HG03521 (cell line): Measurements from ENCODE around the gene PPIF.
A peak's percentile ranks its signal among the peaks of the same experiment; 100 is the strongest.
"Not testable (repeated sequence)": the region's sequence is repeated elsewhere in the genome, so short reads cannot be mapped to it uniquely, and the experiment has no call there.

Experiments used
- ATAC-seq: cut with Tn5 transposase; IDR thresholded peaks from one replicate; pipeline ENCODE4 v1.9.1; 2021; ENCODE audit warnings: mild to moderate bottlenecking, moderate library complexity; ENCODE audit not compliant: unreplicated experiment

The PPIF gene

GRCh38 chr10:79329529-79329928 lies 17.7 kb upstream of the PPIF start:
- no peak for ATAC-seq

GRCh38 chr10:79331226-79331625 lies 16.0 kb upstream of the PPIF start:
- ATAC-seq, result no peak

DNA sequence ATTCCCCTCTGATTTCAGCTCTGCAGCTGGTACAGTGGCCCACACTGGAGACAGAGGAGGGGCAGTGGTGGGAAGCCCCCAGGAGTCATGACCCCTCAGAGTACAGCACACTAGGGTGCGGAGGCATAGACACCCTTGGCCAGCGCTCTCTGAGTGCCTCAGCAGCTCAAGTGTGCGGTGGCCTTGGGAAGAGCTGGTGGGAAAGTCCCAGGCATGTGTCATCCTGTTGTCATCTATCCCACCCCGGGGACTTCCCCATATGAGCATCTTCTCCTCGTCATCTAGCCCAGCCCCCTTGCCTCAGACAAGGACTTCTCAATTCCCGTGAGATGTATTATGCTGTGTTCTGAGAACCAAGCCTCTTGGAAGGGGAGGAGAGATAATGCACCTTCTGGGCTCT lies 15.6 kb upstream of the PPIF start:
- peak; percentile 55 for ATAC-seq

DNA sequence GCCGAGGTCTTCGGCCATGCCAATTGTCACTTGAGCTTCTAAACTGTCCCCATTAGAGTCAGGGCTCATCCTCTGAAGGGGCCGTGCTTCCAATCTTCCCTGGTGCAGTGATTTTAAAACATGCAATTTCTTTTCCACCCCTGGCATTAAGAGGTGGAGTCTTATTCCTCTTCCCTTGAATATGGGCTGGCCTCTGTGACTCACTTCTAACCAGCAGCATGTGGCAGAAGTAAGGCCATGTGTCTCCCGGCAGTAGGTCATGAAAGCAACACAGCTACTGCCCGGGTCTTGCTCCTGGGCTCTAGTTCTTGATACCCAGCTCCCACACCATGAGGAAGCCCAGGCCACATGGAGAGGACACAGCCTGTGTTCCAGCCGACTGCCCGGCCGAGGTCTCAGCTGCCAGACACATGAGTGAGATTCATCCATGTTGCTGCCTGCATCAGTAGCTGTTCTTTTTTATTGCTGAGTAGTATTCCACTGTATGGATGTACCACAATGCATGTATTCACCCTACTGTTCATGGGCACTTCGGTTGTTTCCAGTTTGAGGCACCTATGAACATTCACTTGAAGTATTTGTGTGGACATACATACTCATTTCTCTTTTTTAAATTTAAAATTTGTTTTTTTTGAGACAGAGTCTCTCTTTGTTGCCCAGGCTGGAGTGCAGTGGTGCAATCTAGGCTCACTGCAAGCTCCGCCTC lies 14.5 kb upstream of the PPIF start:
- not testable (repeated sequence) for ATAC-seq

GRCh38 chr10:79333513-79333912 lies 13.8 kb upstream of the PPIF start:
- ATAC-seq, result no peak

DNA sequence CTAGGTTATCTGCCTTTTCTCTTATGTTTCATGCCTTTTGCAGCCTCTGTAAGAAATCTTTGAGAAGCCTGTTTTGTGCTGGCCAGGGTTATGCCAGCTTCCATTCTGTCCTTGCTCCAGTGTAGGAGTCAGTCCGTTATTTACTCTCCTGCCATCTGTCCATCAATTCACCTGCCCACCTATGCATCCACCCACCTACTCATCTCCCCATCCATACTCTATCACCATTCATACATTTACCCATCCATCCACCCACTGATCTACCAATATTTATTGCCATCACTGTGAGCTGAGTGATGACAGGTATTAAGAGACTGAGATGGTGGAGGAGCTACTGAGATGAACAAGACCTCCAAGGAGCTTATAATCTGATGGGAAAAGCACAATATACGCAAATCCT lies 12.7 kb upstream of the PPIF start:
- no peak for ATAC-seq

GRCh38 chr10:79335094-79335469 lies 12.2 kb upstream of the PPIF start:
- no peak for ATAC-seq

DNA sequence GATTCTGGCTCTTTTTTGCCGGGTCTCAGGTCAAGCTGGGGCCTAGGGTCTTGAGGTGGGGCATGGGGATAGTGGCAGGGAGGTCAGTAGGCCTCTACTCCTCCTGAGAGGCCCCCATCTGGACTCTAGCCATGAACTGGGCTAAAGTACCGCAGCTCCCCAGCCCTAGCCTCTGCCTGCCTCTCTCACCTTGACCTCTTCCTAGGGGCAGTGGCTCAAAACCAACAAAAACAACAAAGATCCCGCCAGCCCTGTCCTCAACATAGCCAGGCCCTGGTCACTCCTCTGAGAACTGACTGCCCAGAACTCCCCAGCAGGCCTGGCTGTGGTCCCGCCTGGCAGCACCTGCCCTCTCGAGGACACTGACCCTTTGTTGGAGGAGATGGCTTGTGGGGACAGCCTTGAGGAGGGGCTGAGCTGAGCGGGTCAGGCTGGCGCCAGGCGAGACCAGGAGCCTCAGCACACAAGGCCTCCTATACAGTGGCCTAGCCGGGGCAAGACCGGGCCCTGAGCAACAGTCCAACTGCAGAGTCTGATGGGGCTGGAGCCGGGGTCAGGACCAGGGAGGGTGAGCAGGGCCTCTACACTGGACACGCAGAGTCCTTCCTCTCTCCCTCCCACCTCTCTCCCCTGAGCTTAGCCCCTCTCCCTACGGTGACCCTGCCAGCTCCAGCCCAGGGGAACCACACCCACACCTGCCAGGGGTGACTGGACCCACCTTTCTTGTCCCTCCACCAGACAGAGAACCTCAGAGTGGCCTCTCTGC lies 11.6 kb upstream of the PPIF start:
- no peak for ATAC-seq

GRCh38 chr10:79336276-79336675 lies 11.0 kb upstream of the PPIF start:
- ATAC-seq, result no peak

DNA sequence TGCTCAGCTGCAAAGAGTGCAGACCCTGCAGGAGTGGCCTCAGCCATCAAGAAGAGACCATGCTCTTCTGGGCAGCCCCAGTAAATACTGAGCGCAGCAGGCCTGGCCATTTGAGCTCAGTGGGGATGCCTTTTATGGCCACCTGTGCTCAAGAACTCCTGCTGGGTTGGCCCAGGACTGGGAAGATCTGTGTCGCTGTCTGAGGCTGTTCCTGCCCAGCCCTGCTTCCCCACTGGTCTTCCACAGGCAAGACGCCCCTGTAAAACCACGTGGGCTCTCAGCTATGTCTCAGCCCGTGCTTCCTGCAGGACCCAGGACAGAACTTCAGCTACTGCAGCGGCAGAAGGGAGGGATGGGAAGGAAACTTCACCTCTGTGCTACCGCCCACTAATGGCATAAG lies 10.5 kb upstream of the PPIF start:
- ATAC-seq, result no peak

DNA sequence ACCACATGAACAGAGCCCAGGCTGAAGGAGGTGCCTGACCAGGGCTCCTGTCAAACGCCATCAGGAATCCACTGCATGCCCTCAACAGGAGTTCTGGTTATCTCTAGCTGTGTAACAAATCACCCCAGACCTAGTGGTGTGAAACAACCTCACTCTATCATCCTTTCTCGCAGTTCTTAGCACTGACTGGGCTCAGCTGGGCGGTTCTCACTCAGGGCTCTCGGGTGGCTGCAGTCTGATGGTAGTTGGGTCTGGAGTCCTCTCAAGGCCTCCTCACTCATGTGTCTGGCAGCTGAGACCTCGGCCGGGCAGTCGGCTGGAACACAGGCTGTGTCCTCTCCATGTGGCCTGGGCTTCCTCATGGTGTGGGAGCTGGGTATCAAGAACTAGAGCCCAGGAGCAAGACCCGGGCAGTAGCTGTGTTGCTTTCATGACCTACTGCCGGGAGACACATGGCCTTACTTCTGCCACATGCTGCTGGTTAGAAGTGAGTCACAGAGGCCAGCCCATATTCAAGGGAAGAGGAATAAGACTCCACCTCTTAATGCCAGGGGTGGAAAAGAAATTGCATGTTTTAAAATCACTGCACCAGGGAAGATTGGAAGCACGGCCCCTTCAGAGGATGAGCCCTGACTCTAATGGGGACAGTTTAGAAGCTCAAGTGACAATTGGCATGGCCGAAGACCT lies 9.3 kb upstream of the PPIF start:
- not testable (repeated sequence) for ATAC-seq

DNA sequence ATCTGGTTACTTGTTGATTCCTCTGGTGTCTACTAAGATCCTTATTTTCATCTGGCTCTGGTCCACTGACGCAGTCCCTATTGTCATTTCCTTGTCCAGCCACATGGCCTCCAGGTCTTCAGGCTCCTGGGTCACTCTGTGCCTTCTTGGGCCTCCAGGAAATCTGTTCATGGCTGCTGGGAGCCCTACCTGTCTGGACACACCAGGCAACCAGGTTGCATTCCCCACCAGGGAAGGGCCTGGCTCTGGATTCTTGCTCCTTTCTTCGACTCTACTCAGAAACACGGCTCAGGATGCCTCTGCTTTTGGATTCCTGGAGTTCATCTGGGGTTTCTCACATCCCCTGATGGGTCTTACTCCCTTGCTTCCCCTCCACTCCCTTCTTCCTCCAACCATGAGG lies 8.0 kb upstream of the PPIF start:
- no peak for ATAC-seq

- no peak for ATAC-seq
Measured at GRCh38 chr10:79340646-79341244, 6.5 kb upstream of the PPIF start.

- no peak for ATAC-seq
Measured at GRCh38 chr10:79342295-79342761, 4.9 kb upstream of the PPIF start.

- ATAC-seq, result no peak
Measured at GRCh38 chr10:79342811-79343561, 4.3 kb upstream of the PPIF start.

GRCh38 chr10:79344502-79345195 lies 2.6 kb upstream of the PPIF start:
- ATAC-seq, result no peak

DNA sequence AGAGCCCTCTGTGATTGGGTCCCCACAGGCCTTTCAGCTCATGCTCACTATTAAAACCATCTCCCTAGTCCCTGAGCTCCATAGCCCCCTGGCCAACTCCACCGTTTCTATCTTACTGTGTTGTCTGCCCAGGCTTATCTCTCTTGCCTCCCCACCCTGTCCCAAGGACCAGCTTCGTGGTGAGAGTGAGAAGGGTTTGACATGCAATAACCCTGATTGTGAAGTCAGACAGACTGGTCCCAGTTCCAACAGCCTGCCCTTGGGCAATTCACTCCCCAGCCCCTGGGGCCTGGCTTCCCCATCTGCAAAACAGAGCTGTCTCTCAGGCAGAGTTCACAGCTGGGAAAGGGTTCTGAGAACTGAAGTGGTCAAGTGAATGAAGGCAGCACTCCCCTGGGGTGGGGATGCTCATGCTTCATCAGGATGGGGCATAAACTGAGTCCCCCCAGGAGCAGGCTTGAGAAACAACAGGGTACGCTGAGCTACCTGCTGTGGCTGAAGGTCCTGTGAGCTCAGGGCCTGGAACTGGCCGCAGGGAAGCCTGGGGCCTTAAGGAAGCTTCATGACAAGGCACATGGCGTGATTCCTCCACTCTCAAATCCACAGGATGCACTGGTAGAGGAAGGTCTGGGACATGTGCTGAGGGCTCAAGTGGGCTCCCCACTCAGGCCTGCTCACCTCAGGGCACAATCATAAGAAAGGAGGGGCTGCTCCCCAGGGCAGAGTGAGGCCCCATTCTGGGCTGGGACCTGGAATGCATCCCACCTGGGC lies 1.8 kb upstream of the PPIF start:
- ATAC-seq, result no peak

DNA sequence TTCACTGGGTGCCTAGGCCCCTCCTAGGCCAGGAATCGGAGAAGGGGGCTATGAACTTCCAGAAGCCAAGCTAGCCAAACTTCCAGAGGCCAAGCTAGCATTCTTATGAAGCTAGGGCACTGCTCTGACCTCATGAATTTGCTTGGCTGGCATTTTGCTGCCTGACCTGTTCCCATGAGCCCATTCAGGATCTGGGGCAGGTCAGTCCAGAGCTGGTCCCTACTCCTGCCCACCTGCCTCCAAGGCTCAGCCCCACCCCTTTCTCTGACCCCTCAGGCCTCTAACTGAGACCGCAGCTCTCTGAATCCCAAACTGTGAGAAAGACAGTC lies 1.3 kb upstream of the PPIF start:
- no peak for ATAC-seq

GRCh38 chr10:79346388-79347225 lies 662 bp upstream of the PPIF start:
- ATAC-seq, result no peak
